Neural cell (in vitro differentiated cells): ENCODE results near the gene CDK15. TPM values are rescaled to one million over a fixed set of nuclear protein-coding genes. Genes with fewer than 3 reads are reported as not detected.

Experiments used
- H2AFZ ChIP-seq: fragments of 200-600, 300-800 bp; sonication (generic), shearing (Covaris generic); 2 replicates; pipeline ENCODE4 v1.6.0; 2014; ENCODE audit warnings: low read depth, mild to moderate bottlenecking, antibody characterized with exemption, low read length, moderate library complexity
- H3F3A ChIP-seq: fragments of 200-600 bp; shearing (Covaris generic); 2 replicates; pipeline ENCODE4 v1.6.1; 2016; ENCODE audit warnings: mild to moderate bottlenecking, moderate library complexity, mixed read lengths, antibody characterized with exemption, low read length; ENCODE audit not compliant: insufficient read depth, poor library complexity, severe bottlenecking
- H3K27ac ChIP-seq: fragments of 200-600, 300-800 bp; sonication (generic), shearing (Covaris generic); 2 replicates; pipeline ENCODE4 v1.5.1; 2014; ENCODE audit warnings: mild to moderate bottlenecking, low read length, moderate library complexity
- H3K27me3 ChIP-seq: fragments of 300-800, 200-600 bp; sonication (generic), shearing (Covaris generic); 2 replicates; pipeline ENCODE4 v1.6.0; 2014; ENCODE audit warnings: mild to moderate bottlenecking, low read depth, low read length, moderate library complexity; ENCODE audit not compliant: insufficient read depth
- H3K36me3 ChIP-seq: fragments of 300-800, 200-600 bp; sonication (generic), shearing (Covaris generic); 2 replicates; pipeline ENCODE4 v1.5.1; 2014; ENCODE audit warnings: mild to moderate bottlenecking, antibody characterized with exemption, low read length, moderate library complexity; ENCODE audit not compliant: insufficient read depth
- H3K4me2 ChIP-seq: fragments of 300-800, 200-600 bp; sonication (generic), shearing (Covaris generic); 2 replicates; pipeline ENCODE4 v1.6.0; 2014; ENCODE audit warnings: mild to moderate bottlenecking, low read length
- H3K4me3 ChIP-seq: fragments of 300-800, 200-600 bp; sonication (generic), shearing (Covaris generic); 2 replicates; pipeline ENCODE4 v1.5.1; 2014; ENCODE audit warnings: mild to moderate bottlenecking, low read length, moderate library complexity
- H3K79me2 ChIP-seq: fragments of 200-600 bp; shearing (Covaris generic); replicated peaks from 2 replicates; pipeline ENCODE4 v1.6.0; 2014; ENCODE audit warnings: mild to moderate bottlenecking, low read length, moderate library complexity; ENCODE audit not compliant: insufficient read depth
- H3K9ac ChIP-seq: fragments of 300-800, 200-600 bp; sonication (generic), shearing (Covaris generic); 2 replicates; pipeline ENCODE4 v1.6.1; 2016; ENCODE audit warnings: mild to moderate bottlenecking, low read length, mixed read lengths
- H3K9me2 ChIP-seq: fragments of 200-600 bp; shearing (Covaris generic); 2 replicates; pipeline ENCODE4 v1.6.1; 2016; ENCODE audit warnings: mild to moderate bottlenecking, low read length, mixed read lengths; ENCODE audit not compliant: insufficient read depth
- H3K9me3 ChIP-seq: fragments of 200-600, 300-800 bp; sonication (generic), shearing (Covaris generic); 2 replicates; pipeline ENCODE4 v1.6.1; 2016; ENCODE audit warnings: mild to moderate bottlenecking, mixed run types, low read length, moderate library complexity, mixed read lengths
- H4K20me1 ChIP-seq: fragments of 200-600 bp; shearing (Covaris generic); 2 replicates; pipeline ENCODE4 v1.6.1; 2016; ENCODE audit warnings: mild to moderate bottlenecking, mixed run types; ENCODE audit not compliant: insufficient read depth
- CTCF ChIP-seq: fragments of 450-650 bp; IDR thresholded peaks from 2 replicates; pipeline ENCODE4 v1.5.1; 2014; ENCODE audit warnings: antibody characterized with exemption, mild to moderate bottlenecking, moderate library complexity; ENCODE audit not compliant: poor library complexity, severe bottlenecking
- EP300 ChIP-seq: fragments of 450-650 bp; conservative IDR thresholded peaks from 2 replicates; pipeline ENCODE4 v1.6.1; 2014; ENCODE audit warnings: antibody characterized with exemption, mild to moderate bottlenecking, moderate library complexity; ENCODE audit not compliant: poor library complexity, severe bottlenecking
- EZH2 ChIP-seq: fragments of 200-600, 300-800 bp; shearing (Covaris generic), sonication (generic); IDR thresholded peaks from 2 replicates; pipeline ENCODE4 v1.6.1; 2014; ENCODE audit warnings: antibody characterized with exemption, low read length, borderline replicate concordance, mild to moderate bottlenecking; ENCODE audit not compliant: insufficient read depth, poor library complexity, severe bottlenecking
- MXI1 ChIP-seq: fragments of 450-650 bp; conservative IDR thresholded peaks from 2 replicates; pipeline ENCODE4 v1.6.1; 2014; ENCODE audit warnings: antibody characterized with exemption, mild to moderate bottlenecking; ENCODE audit not compliant: poor library complexity, severe bottlenecking
- POLR2AphosphoS5 ChIP-seq: IDR thresholded peaks from 2 replicates; pipeline ENCODE4 v1.6.1; 2012
- RAD21 ChIP-seq: fragments of 450-650 bp; conservative IDR thresholded peaks from 2 replicates; pipeline ENCODE4 v1.6.1; 2014; ENCODE audit warnings: antibody characterized with exemption, mild to moderate bottlenecking, moderate library complexity
- REST ChIP-seq: IDR thresholded peaks from 2 replicates; pipeline ENCODE4 v1.6.1; 2012; ENCODE audit warnings: borderline replicate concordance
- SMC3 ChIP-seq: fragments of 450-650 bp; conservative IDR thresholded peaks from 2 replicates; pipeline ENCODE4 v1.6.1; 2014; ENCODE audit warnings: antibody characterized with exemption, mild to moderate bottlenecking, moderate library complexity; ENCODE audit not compliant: poor library complexity
- TAF1 ChIP-seq: IDR thresholded peaks from 2 replicates; pipeline ENCODE4 v1.6.1; 2012; ENCODE audit warnings: low read depth
- polyA plus RNA-seq: library from polyadenylated mRNA; depleted of rRNA; stranded (reverse); fragments of >200 nt; gene quantifications from 2 replicates; pipeline ENCODE4 v1.2.3, GENCODE V29; 2014

CDK15 gene
- polyA plus RNA-seq, 1 donor from 2014 or later = 0.09 TPM

GRCh38 chr2:201916565-201916964 is 110.2 kb downstream of the CDK15 start:
- no peak overlapping the region for H3K4me3 ChIP-seq
- H3K9me2 ChIP-seq = no peaks in the 10 kb centered on the region
- no peaks in the 10 kb centered on the region for H3F3A ChIP-seq
- no peaks in the 10 kb centered on the region for H3K27me3 ChIP-seq
- no peak overlapping the region for H2AFZ ChIP-seq
- no peaks in the 10 kb centered on the region for H4K20me1 ChIP-seq
- no peaks in the 10 kb centered on the region for H3K9me3 ChIP-seq
- no peak overlapping the region for H3K4me2 ChIP-seq
- H3K9ac ChIP-seq = no peak overlapping the region
- H3K79me2 ChIP-seq = no peaks in the 10 kb centered on the region
- TF ChIP-seq SMC3 (no peak), EZH2 (no peak), EP300 (no peak), CTCF (no peak)
- no peaks in the 10 kb centered on the region for H3K36me3 ChIP-seq
- no peak overlapping the region for H3K27ac ChIP-seq

GRCh38 chr2:201918616-201919307 is 112.4 kb downstream of the CDK15 start:
- H2AFZ ChIP-seq = no peak overlapping the region
- H3K79me2 ChIP-seq = no peaks in the 10 kb centered on the region
- H3K27me3 ChIP-seq = no peaks in the 10 kb centered on the region
- no peak overlapping the region for H3K4me2 ChIP-seq
- H3K4me3 ChIP-seq = no peak overlapping the region
- no peak overlapping the region for H3K27ac ChIP-seq
- no peaks in the 10 kb centered on the region for H3K9me2 ChIP-seq
- no peaks in the 10 kb centered on the region for H3K36me3 ChIP-seq
- H4K20me1 ChIP-seq = no peaks in the 10 kb centered on the region
- no peaks in the 10 kb centered on the region for H3F3A ChIP-seq
- TF ChIP-seq SMC3 (no peak), EP300 (no peak), POLR2AphosphoS5 (no peak), CTCF (no peak), EZH2 (no peak), TAF1 (no peak), REST (no peak), MXI1 (no peak), RAD21 (no peak)
- H3K9ac ChIP-seq = no peak overlapping the region
- no peaks in the 10 kb centered on the region for H3K9me3 ChIP-seq
